Ascending aorta (tissue), 2 donors: ENCODE data around the gene HNRNPA0. TPM values are rescaled to one million over a fixed set of nuclear protein-coding genes. Genes with fewer than 3 reads are reported as not detected.

Source experiments
- DNase-seq, 2 donors: peaks; one replicate each; pipeline ENCODE4 v3.0.0-alpha.2; 2019; ENCODE audit warnings: low spot score in 2 of 2
- H3K27ac ChIP-seq, 2 donors: fragments of 200-600 bp; sonication (generic); one replicate each; pipeline ENCODE4 v1.5.1; 2016 to 2017; ENCODE audit warnings: mild to moderate bottlenecking in 1 of 2
- H3K27me3 ChIP-seq: fragments of 200-600 bp; sonication (generic); one replicate; pipeline ENCODE4 v1.5.1; 2017
- H3K36me3 ChIP-seq, 2 donors: fragments of 200-600 bp; sonication (generic); one replicate each; pipeline ENCODE4 v1.5.1; 2016
- H3K4me1 ChIP-seq, 2 donors: fragments of 200-600 bp; sonication (generic); one replicate each; pipeline ENCODE4 v1.5.1; 2016 to 2017; ENCODE audit warnings: mild to moderate bottlenecking in 1 of 2
- H3K4me3 ChIP-seq, 2 donors: fragments of 200-600 bp; sonication (generic); one replicate each; pipeline ENCODE4 v1.5.1; 2016 to 2017; ENCODE audit warnings: mild to moderate bottlenecking in 1 of 2
- H3K9me3 ChIP-seq, 2 donors: fragments of 200-600 bp; sonication (generic); one replicate each; pipeline ENCODE4 v1.5.1; 2016
- intact Hi-C: fragments of 100-400 bp; cut with DNase I; formaldehyde crosslinking; loops from one replicate; pipeline ENCODE4 v1.15.1; 2023
- total RNA-seq: library from RNA; depleted of rRNA; stranded (reverse); fragments of >200 nt; gene quantifications from one replicate; pipeline ENCODE4 v1.1.0, GENCODE V29; 2016
- TF ChIP-seq, protein P1 (sequence below), 3 experiments: fragments of 200-600 bp in 2 of 3; fragments of 450-650 bp in 1 of 3; sonication (generic) in 2 of 3; IDR thresholded peaks; one replicate each; pipeline ENCODE4 v1.5.1; 2016 to 2019; ENCODE audit warnings: antibody characterized with exemption in 3 of 3, mild to moderate bottlenecking in 1 of 3, moderate library complexity in 1 of 3

HNRNPA0 gene
- total RNA-seq, 1 donor from 2014 or later, result 8.6 TPM

DNA sequence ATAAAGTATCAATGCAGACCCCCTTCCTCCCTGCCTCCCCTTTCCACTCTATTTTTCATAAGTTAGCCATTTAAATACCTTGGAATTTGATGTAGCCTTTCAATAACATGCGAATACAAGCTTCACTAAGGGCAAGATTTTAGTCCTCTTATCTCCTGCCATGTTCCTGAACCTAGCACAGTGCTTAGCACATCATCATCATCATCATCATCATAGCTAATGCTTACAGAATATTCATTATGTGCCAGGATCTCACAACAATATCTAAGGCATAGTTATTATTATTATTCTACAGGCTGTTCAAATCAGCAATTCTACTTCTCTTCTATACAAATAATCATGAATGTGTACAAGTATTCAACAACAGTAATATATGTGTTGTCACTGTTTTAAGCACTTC lies 38.7 kb downstream of the HNRNPA0 start:
- no peak overlapping the region for H3K27ac ChIP-seq
- H3K4me1 ChIP-seq, result no peaks in the 10 kb centered on the region
- H3K4me3 ChIP-seq, result no peak overlapping the region
- H3K27me3 ChIP-seq, result no peaks in the 10 kb centered on the region
- no peaks in the 10 kb centered on the region for H3K36me3 ChIP-seq
- H3K9me3 ChIP-seq, result peaks cover 0 to 9% of the 10 kb centered on the region in 2 donors
- no peak for DNase-seq
- intact Hi-C loops, result no loop called here
- TF ChIP-seq, protein P1, sequence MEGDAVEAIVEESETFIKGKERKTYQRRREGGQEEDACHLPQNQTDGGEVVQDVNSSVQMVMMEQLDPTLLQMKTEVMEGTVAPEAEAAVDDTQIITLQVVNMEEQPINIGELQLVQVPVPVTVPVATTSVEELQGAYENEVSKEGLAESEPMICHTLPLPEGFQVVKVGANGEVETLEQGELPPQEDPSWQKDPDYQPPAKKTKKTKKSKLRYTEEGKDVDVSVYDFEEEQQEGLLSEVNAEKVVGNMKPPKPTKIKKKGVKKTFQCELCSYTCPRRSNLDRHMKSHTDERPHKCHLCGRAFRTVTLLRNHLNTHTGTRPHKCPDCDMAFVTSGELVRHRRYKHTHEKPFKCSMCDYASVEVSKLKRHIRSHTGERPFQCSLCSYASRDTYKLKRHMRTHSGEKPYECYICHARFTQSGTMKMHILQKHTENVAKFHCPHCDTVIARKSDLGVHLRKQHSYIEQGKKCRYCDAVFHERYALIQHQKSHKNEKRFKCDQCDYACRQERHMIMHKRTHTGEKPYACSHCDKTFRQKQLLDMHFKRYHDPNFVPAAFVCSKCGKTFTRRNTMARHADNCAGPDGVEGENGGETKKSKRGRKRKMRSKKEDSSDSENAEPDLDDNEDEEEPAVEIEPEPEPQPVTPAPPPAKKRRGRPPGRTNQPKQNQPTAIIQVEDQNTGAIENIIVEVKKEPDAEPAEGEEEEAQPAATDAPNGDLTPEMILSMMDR (IDR thresholded peaks at IDR 0.05), result no peak

GRCh38 chr5:137714946-137715345 lies 39.2 kb downstream of the HNRNPA0 start:
- no peak for DNase-seq
- Histone ChIP-seq H3K9me3 (peaks cover 0 to 9% of the 10 kb centered on the region in 2 donors), H3K27me3 (no peaks in the 10 kb centered on the region), H3K4me3 (no peak overlapping the region), H3K36me3 (no peaks in the 10 kb centered on the region), H3K4me1 (no peaks in the 10 kb centered on the region), H3K27ac (no peak overlapping the region)
- intact Hi-C loops, result no loop called here
- TF ChIP-seq, protein P1 (IDR thresholded peaks at IDR 0.05), result no peak

GRCh38 chr5:137714494-137714893 lies 39.7 kb downstream of the HNRNPA0 start:
- H3K4me1 ChIP-seq, result no peaks in the 10 kb centered on the region
- no peak overlapping the region for H3K27ac ChIP-seq
- TF ChIP-seq, protein P1 (IDR thresholded peaks at IDR 0.05), result no peak
- peaks cover 0 to 9% of the 10 kb centered on the region in 2 donors for H3K9me3 ChIP-seq
- intact Hi-C loops, result no loop called here
- no peaks in the 10 kb centered on the region for H3K27me3 ChIP-seq
- H3K36me3 ChIP-seq, result no peaks in the 10 kb centered on the region
- no peak for DNase-seq
- H3K4me3 ChIP-seq, result no peak overlapping the region

DNA sequence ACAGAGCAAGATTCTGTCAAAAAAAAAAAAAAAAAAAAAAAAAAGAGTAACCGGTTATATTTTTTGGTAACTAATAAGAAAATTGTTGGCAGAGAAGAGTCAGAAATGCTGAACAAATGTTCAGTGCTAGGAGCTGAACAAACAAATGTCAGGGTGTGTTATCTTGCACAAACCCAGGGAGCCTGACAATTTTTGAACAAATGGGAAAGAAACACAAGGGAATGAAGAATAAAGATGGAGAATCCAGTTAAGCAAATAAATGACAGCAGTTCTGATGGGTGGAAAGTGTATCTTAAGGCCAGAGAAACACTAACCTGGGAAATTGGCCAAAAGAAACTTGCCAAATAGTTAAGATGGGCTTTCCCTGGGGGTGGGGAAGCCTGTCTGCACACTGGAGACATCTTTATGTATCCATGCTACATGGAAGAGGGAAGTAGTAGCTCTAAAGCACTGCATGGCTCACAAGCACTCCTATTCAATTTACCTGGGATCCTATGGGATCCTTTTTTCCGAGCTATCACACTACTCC lies 42.0 kb downstream of the HNRNPA0 start:
- Histone ChIP-seq H3K9me3 (peaks cover 0 to 9% of the 10 kb centered on the region in 2 donors), H3K4me1 (no peaks in the 10 kb centered on the region), H3K27me3 (no peaks in the 10 kb centered on the region), H3K27ac (no peak overlapping the region), H3K4me3 (no peak overlapping the region), H3K36me3 (no peaks in the 10 kb centered on the region)
- intact Hi-C loops, result no loop called here
- no peak for DNase-seq
- TF ChIP-seq, protein P1 (IDR thresholded peaks at IDR 0.05), result no peak

GRCh38 chr5:137710086-137710485 lies 44.1 kb downstream of the HNRNPA0 start:
- intact Hi-C loops, result no loop called here
- Histone ChIP-seq H3K27me3 (no peaks in the 10 kb centered on the region), H3K4me1 (no peaks in the 10 kb centered on the region), H3K4me3 (no peak overlapping the region), H3K9me3 (peaks cover 0 to 9% of the 10 kb centered on the region in 2 donors), H3K27ac (no peak overlapping the region), H3K36me3 (no peaks in the 10 kb centered on the region)
- TF ChIP-seq, protein P1 (IDR thresholded peaks at IDR 0.05), result no peak
- DNase-seq, result no peak
